SJSA1 (cell line): ENCODE data around the gene NEXN. TPM values are rescaled to one million over a fixed set of nuclear protein-coding genes. Genes with fewer than 3 reads are reported as not detected.
"Not testable (repeated sequence)": the region's sequence is repeated elsewhere in the genome, so short reads cannot be mapped to it uniquely, and the experiment has no call there.

Source experiments
- DNase-seq, 2 experiments: peaks; one replicate each; pipeline ENCODE4 v3.0.0-alpha.2; 2015 to 2020; ENCODE audit warnings: low spot score in 2 of 2, low read depth in 1 of 2
- H3K27ac ChIP-seq: fragments of 250-450 bp; sonication (Bioruptor Pico); 2 replicates; pipeline ENCODE4 v1.5.1; 2020; ENCODE audit warnings: mild to moderate bottlenecking, moderate library complexity
- H3K27me3 ChIP-seq: fragments of 250-450 bp; sonication (Bioruptor Pico); replicated peaks from 2 replicates; pipeline ENCODE4 v1.5.1; 2020; ENCODE audit warnings: mild to moderate bottlenecking, moderate library complexity
- H3K36me3 ChIP-seq: fragments of 250-450 bp; sonication (Bioruptor Pico); 2 replicates; pipeline ENCODE4 v1.5.1; 2020; ENCODE audit warnings: mild to moderate bottlenecking
- H3K4me1 ChIP-seq: fragments of 250-450 bp; sonication (Bioruptor Pico); replicated peaks from 2 replicates; pipeline ENCODE4 v1.6.1; 2021; ENCODE audit warnings: mild to moderate bottlenecking
- H3K4me3 ChIP-seq: fragments of 250-450 bp; sonication (Bioruptor Pico); 2 replicates; pipeline ENCODE4 v1.5.1; 2020; ENCODE audit warnings: mild to moderate bottlenecking
- H3K9me3 ChIP-seq: fragments of 250-450 bp; sonication (Bioruptor Pico); replicated peaks from 2 replicates; pipeline ENCODE4 v1.5.1; 2020; ENCODE audit warnings: mild to moderate bottlenecking
- total RNA-seq: library from RNA; depleted of rRNA; stranded (reverse); fragments of >200 nt; shearing (Covaris generic); gene quantifications from 2 replicates; pipeline ENCODE4 v1.2.3, GENCODE V29; 2014

NEXN gene
- total RNA-seq, 1 experiment from 2014 or later, result 36.0 TPM

- DNase-seq, result no peak
- Histone ChIP-seq H3K27ac (no peak overlapping the region), H3K4me3 (no peak overlapping the region), H3K9me3 (no peaks in the 10 kb centered on the region), H3K36me3 (no peaks in the 10 kb centered on the region), H3K4me1 (0 out of 2 replicates have a peak, but pooled peaks cover 4% of the 10 kb centered on the region), H3K27me3 (no peaks in the 10 kb centered on the region)
Measured at GRCh38 chr1:77881061-77881460, 7.4 kb upstream of the NEXN start.

DNA sequence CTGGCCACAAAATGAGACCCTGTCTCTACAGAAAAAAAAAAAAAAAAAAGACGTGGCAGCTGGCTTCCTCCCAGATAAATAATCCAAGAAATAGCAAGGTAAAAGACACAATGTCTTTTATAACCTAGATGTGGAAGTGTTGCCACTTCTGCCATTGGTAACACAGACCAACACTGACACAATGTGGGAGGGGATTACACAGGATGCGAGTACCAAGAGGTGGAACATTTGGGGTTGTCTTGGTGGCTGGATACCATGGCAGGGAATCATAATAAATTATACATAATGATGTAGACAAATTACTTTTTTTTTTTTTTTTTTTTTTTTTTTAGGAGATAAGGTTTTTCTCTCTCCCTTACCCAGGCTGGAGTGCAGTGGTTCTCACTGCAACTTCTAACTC is 6.0 kb upstream of the NEXN start:
- Histone ChIP-seq H3K4me3 (no peak overlapping the region), H3K9me3 (no peaks in the 10 kb centered on the region), H3K27me3 (no peaks in the 10 kb centered on the region), H3K27ac (no peak overlapping the region), H3K4me1 (0 out of 2 replicates have a peak, but pooled peaks cover 4% of the 10 kb centered on the region), H3K36me3 (no peaks in the 10 kb centered on the region)
- DNase-seq, result no peak

DNA sequence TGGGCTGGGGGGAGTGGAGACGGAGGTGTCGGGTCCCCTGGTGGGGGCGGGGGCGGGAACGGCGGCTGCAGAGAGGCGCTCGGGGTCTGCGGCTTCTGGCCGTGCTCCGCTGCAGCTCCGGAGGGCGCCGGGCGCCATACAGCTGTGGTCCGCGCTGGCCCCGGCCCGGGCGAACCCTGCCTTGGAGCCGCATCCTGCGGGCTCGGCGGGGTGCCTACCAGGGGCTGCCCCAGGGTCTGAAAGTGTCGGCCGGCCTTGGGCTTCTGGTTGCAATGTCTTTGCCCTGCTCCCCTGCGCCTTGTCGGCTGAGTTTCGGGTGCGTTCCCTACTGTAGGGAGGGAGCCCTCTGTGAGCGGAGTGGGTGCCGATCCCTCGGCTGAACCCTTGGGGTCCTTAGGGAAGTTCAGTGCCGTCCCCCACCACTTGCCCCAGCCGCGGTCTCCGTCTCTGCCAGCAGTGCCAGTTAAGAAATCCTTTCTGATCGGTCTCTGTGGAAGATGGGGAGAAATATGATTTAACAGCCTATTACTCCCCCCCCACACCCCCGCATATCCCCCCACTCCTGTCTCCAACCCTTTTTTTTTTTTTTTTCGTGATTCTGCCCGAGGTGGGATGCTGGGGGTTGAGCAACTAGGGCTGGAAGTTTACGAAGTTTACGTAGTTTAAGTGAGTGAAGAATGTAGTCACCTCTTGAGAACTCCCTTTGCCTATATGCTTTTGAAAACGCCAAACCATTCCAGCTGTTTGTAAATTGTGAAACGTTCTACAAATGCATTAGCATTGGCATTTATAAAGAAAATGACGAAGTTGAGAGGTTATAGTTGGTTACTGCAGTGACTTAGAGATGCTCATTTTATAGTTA is 588 bp downstream of the NEXN start:
- DNase-seq, result peak; percentile 63 to 78
- Histone ChIP-seq H3K4me1 (peaks cover 25% of the 10 kb centered on the region), H3K4me3 (peak overlapping the region; percentile 85), H3K27me3 (no peaks in the 10 kb centered on the region), H3K36me3 (peaks cover 33% of the 10 kb centered on the region), H3K27ac (peak overlapping the region; percentile 95), H3K9me3 (no peaks in the 10 kb centered on the region)

- H3K36me3 ChIP-seq, result peaks cover 39% of the 10 kb centered on the region
- H3K27me3 ChIP-seq, result no peaks in the 10 kb centered on the region
- no peaks in the 10 kb centered on the region for H3K9me3 ChIP-seq
- H3K4me1 ChIP-seq, result peaks cover 22% of the 10 kb centered on the region
- DNase-seq, result peak; percentile 54 to 79
- H3K4me3 ChIP-seq, result peak overlapping the region; percentile 85
- peak overlapping the region; percentile 95 for H3K27ac ChIP-seq
Measured at GRCh38 chr1:77889671-77890070, 1.2 kb downstream of the NEXN start.

- DNase-seq, result no peak
- Histone ChIP-seq H3K27me3 (no peaks in the 10 kb centered on the region), H3K27ac (peak overlapping the region; percentile 95; the same call in 1 of the 2 replicates), H3K9me3 (no peaks in the 10 kb centered on the region), H3K4me1 (peaks cover 22% of the 10 kb centered on the region), H3K36me3 (peaks cover 48% of the 10 kb centered on the region), H3K4me3 (no peak overlapping the region)
Measured at GRCh38 chr1:77891200-77891599, 2.8 kb downstream of the NEXN start.

- Histone ChIP-seq H3K27ac (no peak overlapping the region), H3K27me3 (no peaks in the 10 kb centered on the region), H3K4me1 (peaks cover 4% of the 10 kb centered on the region; the same call in 1 of the 2 replicates), H3K36me3 (peaks cover 63% of the 10 kb centered on the region), H3K9me3 (no peaks in the 10 kb centered on the region), H3K4me3 (no peak overlapping the region)
- DNase-seq, result peak in 1 of 2 experiments; percentile 21
Measured at GRCh38 chr1:77899647-77900320, 11.4 kb downstream of the NEXN start.

- no peak overlapping the region for H3K4me3 ChIP-seq
- H3K36me3 ChIP-seq, result peaks cover 59% of the 10 kb centered on the region
- H3K27me3 ChIP-seq, result no peaks in the 10 kb centered on the region
Measured at GRCh38 chr1:77900687-77901293, 12.4 kb downstream of the NEXN start.

GRCh38 chr1:77905603-77906002 is 17.2 kb downstream of the NEXN start:
- Histone ChIP-seq H3K27ac (no peak overlapping the region), H3K4me3 (no peak overlapping the region), H3K9me3 (no peaks in the 10 kb centered on the region), H3K4me1 (no peaks in the 10 kb centered on the region), H3K27me3 (no peaks in the 10 kb centered on the region), H3K36me3 (peaks cover 51% of the 10 kb centered on the region)
- DNase-seq, result no peak

More at GRCh38 chr1:77900687-77901293, 12.4 kb downstream of the NEXN start:
- DNase-seq, result peak in 1 of 2 experiments; percentile 37
- Histone ChIP-seq H3K27ac (no peak overlapping the region), H3K9me3 (no peaks in the 10 kb centered on the region), H3K4me1 (peaks cover 4% of the 10 kb centered on the region; the same call in 1 of the 2 replicates)

DNA sequence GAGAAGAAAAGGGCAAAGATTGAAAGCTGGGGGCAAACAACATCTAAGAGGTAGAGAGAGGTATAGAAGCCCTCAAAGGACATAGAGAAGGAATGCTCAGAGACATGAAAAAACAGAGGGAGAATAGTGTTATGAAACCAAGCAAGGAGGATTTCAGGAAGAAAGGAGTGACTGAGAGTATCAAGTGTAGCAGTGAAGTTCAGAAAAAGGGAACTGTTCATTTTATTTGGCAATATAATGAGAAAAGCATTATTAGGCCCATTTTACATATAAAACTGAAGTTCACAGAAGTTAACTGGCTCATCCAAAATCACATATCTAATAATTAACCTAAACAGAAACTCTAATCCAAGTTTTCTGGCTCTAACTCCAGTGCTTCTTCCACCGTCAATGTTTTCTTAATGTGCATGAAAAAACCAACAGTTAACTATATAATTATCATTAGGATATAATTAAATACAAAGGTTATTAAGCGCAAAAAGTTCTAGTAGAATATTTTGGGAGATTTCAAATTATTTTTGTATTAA is 17.7 kb downstream of the NEXN start:
- no peaks in the 10 kb centered on the region for H3K4me1 ChIP-seq
- H3K9me3 ChIP-seq, result no peaks in the 10 kb centered on the region
- DNase-seq, result no peak
- no peak overlapping the region for H3K4me3 ChIP-seq
- H3K36me3 ChIP-seq, result peaks cover 49% of the 10 kb centered on the region
- no peak overlapping the region for H3K27ac ChIP-seq
- no peaks in the 10 kb centered on the region for H3K27me3 ChIP-seq

DNA sequence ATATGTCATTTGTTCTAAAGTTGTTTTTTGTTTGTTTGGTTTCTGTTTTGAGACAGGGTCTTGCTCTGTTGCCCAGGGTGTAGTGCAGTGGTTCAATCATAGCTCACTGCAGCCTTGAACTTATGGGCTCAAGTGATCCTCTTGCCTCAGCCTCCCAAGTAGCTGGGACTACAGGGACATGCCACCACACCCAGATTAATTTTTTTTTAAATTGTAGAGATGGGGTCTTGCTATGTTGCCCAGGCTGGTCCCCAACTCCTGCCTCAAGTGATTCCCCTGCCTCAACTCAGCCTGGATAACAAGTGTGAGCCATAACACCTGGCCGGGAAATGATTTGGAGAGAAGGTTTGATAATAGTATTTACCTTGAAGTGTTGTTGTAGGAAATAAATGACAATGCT is 18.2 kb downstream of the NEXN start:
- DNase-seq, result no peak
- H3K27ac ChIP-seq, result no peak overlapping the region
- H3K4me1 ChIP-seq, result no peaks in the 10 kb centered on the region
- H3K9me3 ChIP-seq, result no peaks in the 10 kb centered on the region
- no peaks in the 10 kb centered on the region for H3K27me3 ChIP-seq
- no peak overlapping the region for H3K4me3 ChIP-seq
- peaks cover 47% of the 10 kb centered on the region for H3K36me3 ChIP-seq

DNA sequence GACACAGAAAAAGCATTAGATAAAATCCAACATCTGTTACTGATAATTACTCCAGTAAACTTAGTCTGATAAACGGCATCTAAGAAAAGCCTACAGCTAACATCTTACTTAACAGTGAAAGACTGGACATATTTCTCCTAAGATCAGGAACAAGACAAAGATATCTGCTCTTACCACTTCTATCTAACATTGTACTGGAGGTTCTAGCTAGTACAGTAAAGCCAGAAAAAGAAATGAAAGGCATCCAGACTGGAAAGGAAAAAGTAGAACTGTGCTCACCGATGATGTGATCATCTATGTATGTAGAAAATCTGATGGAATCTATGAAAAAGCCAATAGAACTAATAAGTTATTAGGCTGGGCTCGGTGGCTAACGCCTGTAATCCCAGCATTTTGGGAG is 21.7 kb downstream of the NEXN start:
- H3K27ac ChIP-seq, result no peak overlapping the region
- no peaks in the 10 kb centered on the region for H3K4me1 ChIP-seq
- H3K9me3 ChIP-seq, result no peaks in the 10 kb centered on the region
- no peak overlapping the region for H3K4me3 ChIP-seq
- H3K27me3 ChIP-seq, result no peaks in the 10 kb centered on the region
- H3K36me3 ChIP-seq, result peaks cover 30% of the 10 kb centered on the region
- no peak for DNase-seq

DNA sequence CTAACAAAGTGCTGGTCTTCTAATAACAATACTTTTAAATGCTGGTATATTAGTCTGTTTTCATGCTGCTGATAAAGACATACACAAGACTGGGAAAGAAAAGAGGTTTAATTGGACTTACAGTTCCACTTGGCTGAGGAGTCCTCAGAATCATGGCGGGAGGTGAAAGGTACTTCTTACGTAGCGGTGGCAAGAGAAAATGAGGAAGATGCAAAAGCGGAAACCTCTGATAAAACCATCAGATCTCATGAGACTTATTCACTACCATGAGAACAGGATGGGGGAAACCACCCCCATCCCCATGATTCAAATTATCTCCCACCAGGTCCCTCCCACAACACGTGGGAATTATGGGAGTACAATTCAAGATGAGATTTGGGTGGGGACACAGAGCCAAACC is 30.5 kb downstream of the NEXN start:
- H3K4me1 ChIP-seq, H3K4me3 ChIP-seq, DNase-seq, H3K9me3 ChIP-seq, H3K27ac ChIP-seq, H3K27me3 ChIP-seq: not testable (repeated sequence)
- peaks cover 59% of the 10 kb centered on the region for H3K36me3 ChIP-seq

DNA sequence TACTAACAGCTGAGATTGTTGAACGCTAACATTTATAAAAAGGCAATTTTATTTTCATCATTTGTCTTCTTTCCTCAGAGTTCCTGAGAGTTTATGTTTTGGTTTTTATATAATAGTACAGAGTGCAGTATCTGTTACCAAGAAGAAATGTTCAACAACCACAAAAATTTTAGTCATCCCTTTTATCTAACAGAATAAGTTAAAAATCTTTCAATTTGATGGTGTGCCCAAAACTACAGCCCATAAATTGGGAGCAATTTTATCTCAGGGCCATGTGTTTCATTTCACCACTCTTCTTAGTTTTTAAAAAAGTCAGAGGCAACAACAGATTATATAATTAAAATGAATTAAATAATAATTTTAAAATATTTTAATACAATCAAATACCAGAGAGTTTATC is 37.1 kb downstream of the NEXN start:
- DNase-seq, result peak in 1 of 2 experiments; percentile 50
- Histone ChIP-seq H3K4me3 (no peak overlapping the region), H3K36me3 (peaks cover 68% of the 10 kb centered on the region), H3K27ac (no peak overlapping the region), H3K27me3 (no peaks in the 10 kb centered on the region), H3K9me3 (no peaks in the 10 kb centered on the region), H3K4me1 (0 out of 2 replicates have a peak, but pooled peaks cover 3% of the 10 kb centered on the region)
